HL-60/S4 treated with retinoic acid at 250 ng/mL for 4 days and 3 days (cell line): ENCODE results near the gene STEEP1.

Experiments
- in situ Hi-C: fragments of 300-500 bp; cut with MboI; formaldehyde crosslinking; loops from 2 replicates; pipeline ENCODE4 v1.7.0; 2022; ENCODE audit warnings: low sequenced_read_pairs

Gene STEEP1

GRCh38 chrX:119489212-119490074 lies 75.8 kb downstream of the STEEP1 start:
- in situ Hi-C loops: no loop called here

GRCh38 chrX:119488749-119489148 lies 76.5 kb downstream of the STEEP1 start:
- in situ Hi-C loops: no loop called here
